Measurements from ENCODE around the gene FASN. TPM values are rescaled to one million over a fixed set of nuclear protein-coding genes. Genes with fewer than 3 reads are reported as not detected.

Gene FASN
- polyA plus RNA-seq, 1 of the 3 experiments (the other 2 are of a cell fraction): 55.1 TPM

DNA sequence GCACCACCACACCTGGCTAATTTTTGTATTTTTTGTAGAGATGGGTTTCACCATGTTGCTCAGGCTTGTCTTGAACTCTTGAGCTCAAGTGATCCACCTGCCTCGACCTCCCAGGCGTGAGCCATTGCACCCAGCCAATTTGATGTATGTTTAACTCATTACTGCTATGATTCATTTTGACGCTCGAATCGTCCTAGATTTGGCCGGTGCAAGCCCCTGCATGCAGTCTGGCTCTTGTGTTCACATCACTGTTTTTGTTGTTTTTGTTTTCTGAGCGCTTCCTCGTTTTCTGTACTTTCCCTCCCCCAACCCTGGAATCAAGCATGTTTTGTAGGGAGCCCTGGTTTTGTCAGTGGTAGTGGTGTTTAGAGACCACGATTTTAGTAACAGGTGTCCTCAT is 24.6 kb downstream of the FASN start:
- H2AFZ ChIP-seq (ENCODE audit: low read depth): no peak overlapping the region
- no peak overlapping the region for H3K4me3 ChIP-seq (ENCODE audit: low read depth in 2 of 2, low read length in 1 of 2)
- CTCF ChIA-PET: interaction anchor here (1.0 to 4.1 kb wide), 2 partner anchors 20 to 36 kb away, joined by 3 to 12 read pairs; partner anchors contain the start of gene DCXR
- H3K9me3 ChIP-seq: no peaks in the 10 kb centered on the region
- peaks cover 21% of the 10 kb centered on the region for H3F3A ChIP-seq (replicated peaks; ENCODE audit: insufficient read depth)
- POLR2A ChIA-PET: no interaction called here
- WGBS (ENCODE audit: low lambda C conversion rate): 50% methylated on average over 9 of the region's 9 CpGs
- no peak overlapping the region for H3K4me2 ChIP-seq
- no peak overlapping the region for H3K27ac ChIP-seq (ENCODE audit: low read depth in 2 of 2, low read length in 1 of 2)
- H3K4me1 ChIP-seq (ENCODE audit: control insufficient read depth in 1 of 2, insufficient read depth in 2 of 2, low read depth in 1 of 2, low read length in 1 of 2): no peaks in the 10 kb centered on the region
- H3K36me3 ChIP-seq (replicated peaks in 1 of 2; ENCODE audit: control insufficient read depth in 1 of 2, insufficient read depth in 2 of 2, low read length in 1 of 2): peaks cover 5 to 7% of the 10 kb centered on the region in 2 experiments
- no peaks in the 10 kb centered on the region for H3K9me2 ChIP-seq
- no peak overlapping the region for H3K9ac ChIP-seq
- TF ChIP-seq ELF1 (IDR thresholded peaks at IDR 0.05): no peak
- H4K20me1 ChIP-seq (ENCODE audit: insufficient read depth): no peaks in the 10 kb centered on the region
- DNase-seq: no peak
- H3K27me3 ChIP-seq (ENCODE audit: insufficient read depth): no peaks in the 10 kb centered on the region
- H3K79me2 ChIP-seq (ENCODE audit: insufficient read depth): no peaks in the 10 kb centered on the region

DNA sequence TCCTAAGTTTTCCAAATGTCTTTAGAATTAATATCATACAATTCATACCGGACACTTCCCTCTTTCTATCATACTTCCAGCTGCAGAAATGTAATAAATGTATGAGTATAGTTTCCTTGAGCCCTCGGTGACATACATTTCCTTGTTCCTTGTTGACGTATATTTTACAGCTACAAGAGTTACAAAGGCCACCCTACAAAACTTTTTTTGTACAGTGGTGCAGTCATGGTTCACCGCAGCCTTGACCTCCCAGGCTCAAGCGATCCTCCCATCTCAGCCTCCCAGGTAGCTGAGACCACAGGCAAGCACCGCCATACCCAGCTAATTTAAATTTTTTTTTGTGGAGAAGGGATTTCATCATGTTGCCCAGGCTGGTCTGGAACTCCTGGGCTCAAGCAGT is 25.2 kb downstream of the FASN start:
- Histone ChIP-seq H3K4me2 (no peak overlapping the region), H3K27me3 (ENCODE audit: insufficient read depth) (no peaks in the 10 kb centered on the region), H3K79me2 (ENCODE audit: insufficient read depth) (no peaks in the 10 kb centered on the region), H2AFZ (ENCODE audit: low read depth) (no peak overlapping the region), H3K36me3 (replicated peaks in 1 of 2; ENCODE audit: control insufficient read depth in 1 of 2, insufficient read depth in 2 of 2, low read length in 1 of 2) (peaks cover 0 to 2% of the 10 kb centered on the region in 2 experiments), H3K9me3 (no peaks in the 10 kb centered on the region), H3K9ac (no peak overlapping the region), H3F3A (replicated peaks; ENCODE audit: insufficient read depth) (peaks cover 21% of the 10 kb centered on the region), H3K4me3 (ENCODE audit: low read depth in 2 of 2, low read length in 1 of 2) (no peak overlapping the region), H3K27ac (ENCODE audit: low read depth in 2 of 2, low read length in 1 of 2) (no peak overlapping the region), H3K9me2 (no peaks in the 10 kb centered on the region), H3K4me1 (ENCODE audit: control insufficient read depth in 1 of 2, insufficient read depth in 2 of 2, low read depth in 1 of 2, low read length in 1 of 2) (no peaks in the 10 kb centered on the region), H4K20me1 (ENCODE audit: insufficient read depth) (no peaks in the 10 kb centered on the region)
- no peak for DNase-seq
- WGBS (ENCODE audit: low lambda C conversion rate): 74% methylated on average over 6 of the region's 6 CpGs
- TF ChIP-seq, protein P1, sequence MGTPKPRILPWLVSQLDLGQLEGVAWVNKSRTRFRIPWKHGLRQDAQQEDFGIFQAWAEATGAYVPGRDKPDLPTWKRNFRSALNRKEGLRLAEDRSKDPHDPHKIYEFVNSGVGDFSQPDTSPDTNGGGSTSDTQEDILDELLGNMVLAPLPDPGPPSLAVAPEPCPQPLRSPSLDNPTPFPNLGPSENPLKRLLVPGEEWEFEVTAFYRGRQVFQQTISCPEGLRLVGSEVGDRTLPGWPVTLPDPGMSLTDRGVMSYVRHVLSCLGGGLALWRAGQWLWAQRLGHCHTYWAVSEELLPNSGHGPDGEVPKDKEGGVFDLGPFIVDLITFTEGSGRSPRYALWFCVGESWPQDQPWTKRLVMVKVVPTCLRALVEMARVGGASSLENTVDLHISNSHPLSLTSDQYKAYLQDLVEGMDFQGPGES (IDR thresholded peaks at IDR 0.05; ENCODE audit: low read depth, low read length): no peak
- TF ChIP-seq, protein P2, sequence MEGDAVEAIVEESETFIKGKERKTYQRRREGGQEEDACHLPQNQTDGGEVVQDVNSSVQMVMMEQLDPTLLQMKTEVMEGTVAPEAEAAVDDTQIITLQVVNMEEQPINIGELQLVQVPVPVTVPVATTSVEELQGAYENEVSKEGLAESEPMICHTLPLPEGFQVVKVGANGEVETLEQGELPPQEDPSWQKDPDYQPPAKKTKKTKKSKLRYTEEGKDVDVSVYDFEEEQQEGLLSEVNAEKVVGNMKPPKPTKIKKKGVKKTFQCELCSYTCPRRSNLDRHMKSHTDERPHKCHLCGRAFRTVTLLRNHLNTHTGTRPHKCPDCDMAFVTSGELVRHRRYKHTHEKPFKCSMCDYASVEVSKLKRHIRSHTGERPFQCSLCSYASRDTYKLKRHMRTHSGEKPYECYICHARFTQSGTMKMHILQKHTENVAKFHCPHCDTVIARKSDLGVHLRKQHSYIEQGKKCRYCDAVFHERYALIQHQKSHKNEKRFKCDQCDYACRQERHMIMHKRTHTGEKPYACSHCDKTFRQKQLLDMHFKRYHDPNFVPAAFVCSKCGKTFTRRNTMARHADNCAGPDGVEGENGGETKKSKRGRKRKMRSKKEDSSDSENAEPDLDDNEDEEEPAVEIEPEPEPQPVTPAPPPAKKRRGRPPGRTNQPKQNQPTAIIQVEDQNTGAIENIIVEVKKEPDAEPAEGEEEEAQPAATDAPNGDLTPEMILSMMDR (IDR thresholded peaks at IDR 0.05): no peak
- ChIA-PET CTCF (interaction anchor here (0.7 to 4.1 kb wide), 3 partner anchors 19 to 72 kb away, joined by 3 to 12 read pairs (median 4); partner anchors contain the start of gene DCXR), POLR2A (interaction anchor here (0.6 to 0.7 kb wide), 2 partner anchors 10 to 371 kb away, joined by 3 read pairs; no protein-coding TSS in a partner anchor)

DNA sequence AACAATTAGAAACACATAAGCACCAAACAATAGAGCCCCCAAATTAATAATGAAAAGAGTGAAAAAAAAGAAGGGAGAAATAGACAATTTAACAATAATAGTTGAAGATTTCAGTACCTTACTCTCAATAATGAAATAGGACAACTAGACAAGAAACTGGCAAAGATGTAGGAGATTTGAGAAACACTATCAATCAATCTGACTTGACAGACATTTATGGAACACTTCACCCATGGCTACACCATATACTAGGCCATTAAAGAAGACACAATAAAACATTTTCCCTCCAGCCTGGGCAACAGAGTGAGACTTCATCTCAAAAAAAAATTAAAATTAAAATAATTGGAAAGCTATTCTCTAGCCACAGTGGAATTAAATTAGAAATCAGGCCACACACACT is 27.4 kb downstream of the FASN start:
- H3K27me3 ChIP-seq (ENCODE audit: insufficient read depth): no peaks in the 10 kb centered on the region
- ChIA-PET POLR2A (interaction anchor here (0.7 to 1.8 kb wide), 2 partner anchors 10 to 109 kb away, joined by 3 to 4 read pairs; no protein-coding TSS in a partner anchor), CTCF (interaction anchor here (1.3 to 4.1 kb wide), 5 partner anchors 21 to 50 kb away, joined by 3 to 15 read pairs (median 6); partner anchors contain the start of gene DCXR)
- no peak for DNase-seq
- H4K20me1 ChIP-seq (ENCODE audit: insufficient read depth): no peaks in the 10 kb centered on the region
- H3F3A ChIP-seq (replicated peaks; ENCODE audit: insufficient read depth): peaks cover 14% of the 10 kb centered on the region
- no peaks in the 10 kb centered on the region for H3K9me2 ChIP-seq
- H3K36me3 ChIP-seq (replicated peaks in 1 of 2; ENCODE audit: control insufficient read depth in 1 of 2, insufficient read depth in 2 of 2, low read length in 1 of 2): no peaks in the 10 kb centered on the region
- peaks cover 9% of the 10 kb centered on the region for H3K79me2 ChIP-seq (ENCODE audit: insufficient read depth)
- H3K9ac ChIP-seq: no peak overlapping the region
- no peak overlapping the region for H3K4me3 ChIP-seq (ENCODE audit: low read depth in 2 of 2, low read length in 1 of 2)
- H3K4me1 ChIP-seq (ENCODE audit: control insufficient read depth in 1 of 2, insufficient read depth in 2 of 2, low read depth in 1 of 2, low read length in 1 of 2): peaks cover 5% of the 10 kb centered on the region in 2 experiments; a peak in 2 of 4 replicates
- H2AFZ ChIP-seq (ENCODE audit: low read depth): no peak overlapping the region; the same call in 1 of the 2 replicates
- H3K9me3 ChIP-seq: no peaks in the 10 kb centered on the region
- no peak overlapping the region for H3K27ac ChIP-seq (ENCODE audit: low read depth in 2 of 2, low read length in 1 of 2)
- no peak overlapping the region for H3K4me2 ChIP-seq
- TF ChIP-seq EP300 (IDR thresholded peaks at IDR 0.05; ENCODE audit: borderline replicate concordance in 1 of 2, low read depth in 1 of 2, low read length in 1 of 2) (no peak), SIN3A (IDR thresholded peaks at IDR 0.05; ENCODE audit: borderline replicate concordance, low read depth, low read length) (no peak), RAD21 (IDR thresholded peaks at IDR 0.05; ENCODE audit: low read length) (no peak), ZBTB33 (IDR thresholded peaks at IDR 0.05; ENCODE audit: borderline replicate concordance, low read depth) (no peak), CHD2 (IDR thresholded peaks at IDR 0.05; ENCODE audit: low read length, partially characterized antibody) (no peak), GABPA (IDR thresholded peaks at IDR 0.05; ENCODE audit: low read depth) (no peak), NRF1 (IDR thresholded peaks at IDR 0.05; ENCODE audit: low read depth, low read length) (no peak), NFIC (IDR thresholded peaks at IDR 0.05; ENCODE audit: borderline replicate concordance) (no peak)
- TF ChIP-seq, protein P3, sequence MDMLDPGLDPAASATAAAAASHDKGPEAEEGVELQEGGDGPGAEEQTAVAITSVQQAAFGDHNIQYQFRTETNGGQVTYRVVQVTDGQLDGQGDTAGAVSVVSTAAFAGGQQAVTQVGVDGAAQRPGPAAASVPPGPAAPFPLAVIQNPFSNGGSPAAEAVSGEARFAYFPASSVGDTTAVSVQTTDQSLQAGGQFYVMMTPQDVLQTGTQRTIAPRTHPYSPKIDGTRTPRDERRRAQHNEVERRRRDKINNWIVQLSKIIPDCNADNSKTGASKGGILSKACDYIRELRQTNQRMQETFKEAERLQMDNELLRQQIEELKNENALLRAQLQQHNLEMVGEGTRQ (IDR thresholded peaks at IDR 0.05; ENCODE audit: borderline replicate concordance, low read depth, low read length): no peak
- TF ChIP-seq, protein P2 (IDR thresholded peaks at IDR 0.05): no peak
